GM19452 (cell line): Measurements from ENCODE around the gene ELAC1.
"Not testable (repeated sequence)": the region's sequence is repeated elsewhere in the genome, so short reads cannot be mapped to it uniquely, and the experiment has no call there.

Experiments used
- ATAC-seq: cut with Tn5 transposase; IDR thresholded peaks from one replicate; pipeline ENCODE4 v1.9.1; 2021; ENCODE audit not compliant: unreplicated experiment

Gene ELAC1, protein sequence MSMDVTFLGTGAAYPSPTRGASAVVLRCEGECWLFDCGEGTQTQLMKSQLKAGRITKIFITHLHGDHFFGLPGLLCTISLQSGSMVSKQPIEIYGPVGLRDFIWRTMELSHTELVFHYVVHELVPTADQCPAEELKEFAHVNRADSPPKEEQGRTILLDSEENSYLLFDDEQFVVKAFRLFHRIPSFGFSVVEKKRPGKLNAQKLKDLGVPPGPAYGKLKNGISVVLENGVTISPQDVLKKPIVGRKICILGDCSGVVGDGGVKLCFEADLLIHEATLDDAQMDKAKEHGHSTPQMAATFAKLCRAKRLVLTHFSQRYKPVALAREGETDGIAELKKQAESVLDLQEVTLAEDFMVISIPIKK

DNA sequence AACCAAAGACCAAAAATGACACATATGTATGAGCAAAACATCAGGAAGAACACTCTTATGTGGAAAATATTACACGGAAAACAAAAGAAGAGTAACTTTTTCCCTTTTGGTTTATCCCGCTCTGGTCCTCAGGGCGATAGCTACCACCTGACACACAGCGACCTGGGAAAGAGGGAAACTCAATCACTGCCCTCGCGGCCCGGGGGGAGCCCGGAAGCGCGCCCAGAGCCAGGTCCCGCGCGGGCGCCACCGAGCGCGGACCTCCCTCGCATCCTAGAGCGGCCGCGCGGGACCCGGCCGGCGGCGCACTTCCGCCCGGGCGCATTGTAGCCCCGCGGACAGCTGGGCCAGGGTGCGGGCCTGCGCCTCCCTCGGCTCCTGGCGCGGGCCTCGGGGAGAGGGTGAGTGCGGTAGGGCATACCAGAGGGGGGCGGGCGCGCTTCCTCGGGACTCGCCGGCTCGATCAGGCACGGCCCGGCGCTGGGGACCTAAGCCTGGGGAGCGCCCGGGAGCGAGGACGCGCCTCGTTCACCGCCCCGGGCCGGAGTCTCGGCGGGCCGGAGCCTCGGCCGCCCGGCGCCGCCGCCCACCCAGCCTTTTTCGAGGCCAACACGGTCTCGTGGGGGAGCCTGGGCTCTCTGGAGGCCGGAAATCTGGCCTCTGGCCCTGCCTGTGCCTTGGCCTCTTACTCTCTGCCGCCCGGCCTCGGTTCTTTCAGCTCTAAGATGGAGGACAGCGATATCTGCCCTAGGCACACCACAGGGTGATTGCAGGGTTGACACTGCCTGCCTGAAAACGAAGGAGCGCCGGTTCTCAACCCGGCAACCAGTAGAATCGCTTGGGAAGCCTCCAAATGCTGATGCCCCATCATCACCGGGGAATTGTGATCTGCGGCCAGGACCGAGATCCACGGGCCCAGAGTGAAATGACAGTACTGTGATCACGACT, at the start of gene ELAC1:
TSS of gene ELAC1 (plus strand) at position 327 of the 948 bp plus-strand sequence. CDS start 6,365 bp downstream, outside the sequence.
- ATAC-seq = peak; percentile 94

DNA sequence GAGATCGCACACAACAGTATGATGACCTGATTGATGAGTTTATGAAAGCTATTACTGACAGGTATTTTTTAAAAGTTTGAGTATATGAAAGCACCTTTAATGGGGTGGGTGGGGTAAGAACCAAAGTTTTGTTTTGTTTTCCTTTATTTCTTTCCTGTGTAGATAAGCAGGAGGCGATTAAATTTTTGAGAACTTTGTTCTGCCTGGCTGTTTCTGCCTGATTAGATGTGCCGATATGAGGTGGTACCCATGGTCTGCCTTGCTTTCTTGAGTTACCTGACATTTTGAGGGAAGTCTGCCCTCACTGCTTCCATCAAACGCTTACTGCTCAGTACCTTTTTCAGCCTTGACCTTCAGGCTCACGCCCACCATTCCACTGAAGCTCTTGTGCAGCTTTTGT, 49.7 kb upstream of the ELAC1 start:
- ATAC-seq = no peak

DNA sequence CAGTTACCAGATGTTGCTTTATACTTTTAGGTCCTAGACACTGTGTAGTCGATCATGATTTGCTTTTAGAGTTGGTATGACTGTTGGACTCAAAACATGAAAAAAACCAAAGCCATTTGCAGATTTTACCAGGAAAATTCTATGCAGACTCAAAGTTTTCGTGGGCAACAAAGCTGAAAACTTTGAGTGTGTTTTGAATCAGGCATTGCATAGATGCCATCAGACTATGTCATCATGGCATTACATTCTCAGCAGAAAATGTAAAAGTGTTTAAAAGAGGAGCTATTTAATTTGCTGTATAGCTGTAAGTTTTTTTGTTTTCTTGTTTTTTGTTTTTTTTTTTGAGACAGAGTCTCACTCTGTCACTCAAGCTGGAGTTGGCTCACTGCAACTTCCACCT, 43.5 kb upstream of the ELAC1 start:
- ATAC-seq = no peak

DNA sequence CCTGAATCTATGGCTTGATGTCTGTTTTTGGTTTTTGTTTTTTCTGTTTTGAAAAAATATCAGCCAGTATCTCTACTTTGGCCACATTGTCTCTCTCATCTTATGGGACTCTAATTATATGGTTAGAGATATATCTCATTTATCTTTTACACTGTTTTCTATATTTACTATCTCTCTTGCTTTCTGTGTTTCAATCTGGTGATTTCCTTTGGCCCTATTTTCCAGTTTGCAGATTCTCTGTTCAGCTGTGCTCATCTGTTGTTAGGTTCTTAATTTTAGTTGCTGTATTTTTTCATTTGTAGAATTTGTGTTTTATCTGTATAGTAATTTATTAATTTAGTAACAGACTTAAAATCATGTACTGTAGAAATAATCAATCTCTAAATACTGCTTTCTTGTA, 41.3 kb upstream of the ELAC1 start:
- no peak for ATAC-seq

DNA sequence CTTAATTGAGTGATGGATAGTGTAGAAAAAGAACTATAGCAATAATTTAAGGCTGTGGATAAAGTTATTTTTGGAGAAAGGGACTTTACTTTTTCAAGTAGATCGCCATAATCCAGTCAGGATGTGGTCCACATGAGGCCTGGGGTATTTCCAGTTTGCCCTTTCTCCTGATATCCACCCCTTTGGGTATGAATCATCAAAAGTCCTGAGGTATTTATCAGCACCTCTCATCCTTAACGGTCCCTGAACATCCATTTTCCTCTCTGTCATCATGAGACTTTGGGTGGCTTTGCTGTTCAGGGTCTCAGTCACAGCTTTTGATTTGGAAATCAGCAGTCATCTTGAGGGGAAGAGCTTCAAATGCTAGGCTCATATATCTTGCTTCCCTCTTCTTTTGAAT, 39.3 kb upstream of the ELAC1 start:
- ATAC-seq = no peak

DNA sequence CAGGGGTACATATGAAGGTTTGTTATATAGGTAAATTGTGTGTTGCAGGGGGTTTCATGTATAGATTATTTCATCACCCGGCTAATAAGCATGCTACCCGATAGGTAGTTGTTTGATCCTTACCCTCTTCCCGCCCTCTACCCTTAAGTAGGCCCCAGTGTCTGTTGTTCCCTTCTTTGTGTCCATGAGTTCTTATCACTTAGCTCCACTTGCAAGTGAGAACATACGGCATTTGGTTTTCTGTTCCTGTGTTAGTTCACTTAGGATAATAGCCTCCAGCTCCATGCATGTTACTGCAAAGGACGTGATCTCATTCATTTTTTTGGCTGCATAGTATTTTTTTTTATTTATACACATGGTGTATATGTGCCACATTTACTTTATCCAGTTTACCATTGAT, 34.2 kb upstream of the ELAC1 start:
- no peak for ATAC-seq

DNA sequence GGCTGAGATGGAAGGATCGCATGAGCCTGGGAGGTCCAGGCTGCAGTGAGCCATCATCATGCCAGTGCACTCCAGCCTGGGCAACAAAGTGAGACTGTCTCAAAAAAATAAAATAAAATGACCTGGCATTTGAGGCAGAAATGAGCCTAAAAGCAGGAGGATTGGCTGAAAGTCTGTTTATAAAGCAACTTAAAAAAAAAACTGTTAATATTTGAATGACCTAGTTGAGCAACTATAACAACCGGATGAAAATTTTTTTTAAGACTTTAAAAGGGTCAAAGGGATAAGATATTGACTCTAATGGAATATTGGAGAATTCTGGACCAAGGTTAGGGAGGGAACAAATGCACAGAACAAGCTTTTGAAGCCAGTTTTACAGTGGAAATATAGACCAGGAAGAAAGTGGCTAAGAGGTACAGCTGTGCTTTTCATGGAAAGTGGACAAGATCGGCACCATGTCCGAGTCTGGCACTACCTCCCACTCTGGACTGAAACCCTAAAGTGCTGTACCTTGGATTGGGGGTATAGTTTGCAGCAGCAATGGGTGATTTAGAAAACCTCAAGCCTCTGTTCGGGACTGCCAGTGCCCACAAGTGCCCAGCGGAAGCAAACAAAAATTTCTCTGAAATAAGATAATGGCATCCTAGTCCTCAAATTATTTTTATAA, 33.2 kb upstream of the ELAC1 start:
- no peak for ATAC-seq

DNA sequence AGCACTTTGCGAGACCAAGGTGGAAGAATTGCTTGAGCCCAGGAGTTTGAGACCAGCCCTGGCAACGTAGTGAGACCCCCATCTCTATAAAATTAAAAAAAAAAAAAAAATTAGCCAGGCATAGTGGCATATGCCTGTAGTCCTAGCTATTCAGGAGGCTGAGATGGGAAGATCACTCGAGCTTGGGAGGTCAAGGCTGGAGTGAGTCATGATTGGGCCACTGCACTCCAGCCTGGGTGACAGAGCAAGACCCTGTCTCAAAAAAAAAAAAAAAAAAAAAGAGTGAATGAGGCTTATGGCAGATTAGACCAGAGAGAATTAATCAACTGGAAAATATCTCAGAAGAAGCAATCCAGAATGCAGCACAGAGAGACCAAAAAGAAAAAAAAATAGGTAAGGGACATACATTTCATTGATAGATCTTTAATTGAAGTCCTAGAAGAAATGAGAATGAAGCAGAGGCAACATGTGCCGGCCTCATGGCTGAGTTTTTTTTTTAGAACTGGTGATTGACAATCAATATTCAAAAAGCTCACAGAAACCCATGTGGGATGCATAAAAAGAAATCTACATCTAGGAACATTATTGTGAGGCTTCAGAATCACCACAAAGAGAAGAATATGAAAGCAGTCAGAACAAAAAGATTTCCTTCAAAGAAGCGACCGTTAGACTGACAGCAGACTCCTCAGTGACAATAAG, 32.2 kb upstream of the ELAC1 start:
- ATAC-seq = no peak

DNA sequence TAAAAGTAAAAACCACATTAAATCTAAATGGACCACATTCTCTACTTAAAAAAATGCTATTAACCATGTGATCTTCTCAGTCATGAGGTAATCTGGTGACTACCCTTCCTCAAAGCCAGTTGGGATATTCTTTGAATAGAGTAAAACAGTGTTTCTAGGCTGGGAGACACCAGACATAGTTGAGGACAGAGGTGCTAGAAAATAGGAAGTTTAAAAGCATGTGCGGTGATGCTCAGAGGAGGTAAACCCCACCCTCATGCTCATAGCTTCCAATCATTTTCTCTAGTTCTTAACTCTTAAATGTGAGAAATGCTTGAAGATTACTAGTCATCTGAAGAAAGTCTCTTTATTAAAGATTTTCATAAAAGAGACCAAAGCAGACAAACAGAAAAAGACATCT, 30.7 kb upstream of the ELAC1 start:
- no peak for ATAC-seq

DNA sequence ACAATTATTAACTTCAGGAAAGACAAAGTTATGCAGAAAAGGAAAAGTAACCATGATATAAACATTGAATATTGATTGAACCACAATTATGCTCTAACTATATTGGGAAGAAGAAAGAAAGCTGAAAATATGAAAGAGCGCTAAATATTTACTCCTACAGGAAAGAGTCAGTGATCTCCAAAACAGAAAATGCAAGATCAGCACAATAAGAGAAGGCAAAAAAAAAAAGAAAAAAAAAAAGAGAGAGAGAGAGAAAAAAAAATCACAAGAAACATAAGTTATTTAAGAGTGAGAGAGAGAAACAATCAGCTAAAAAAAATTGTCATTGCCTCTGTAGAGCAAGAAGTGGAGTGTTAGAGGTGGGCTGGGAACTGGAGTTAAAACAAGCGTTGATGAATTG, 28.9 kb upstream of the ELAC1 start:
- no peak for ATAC-seq

DNA sequence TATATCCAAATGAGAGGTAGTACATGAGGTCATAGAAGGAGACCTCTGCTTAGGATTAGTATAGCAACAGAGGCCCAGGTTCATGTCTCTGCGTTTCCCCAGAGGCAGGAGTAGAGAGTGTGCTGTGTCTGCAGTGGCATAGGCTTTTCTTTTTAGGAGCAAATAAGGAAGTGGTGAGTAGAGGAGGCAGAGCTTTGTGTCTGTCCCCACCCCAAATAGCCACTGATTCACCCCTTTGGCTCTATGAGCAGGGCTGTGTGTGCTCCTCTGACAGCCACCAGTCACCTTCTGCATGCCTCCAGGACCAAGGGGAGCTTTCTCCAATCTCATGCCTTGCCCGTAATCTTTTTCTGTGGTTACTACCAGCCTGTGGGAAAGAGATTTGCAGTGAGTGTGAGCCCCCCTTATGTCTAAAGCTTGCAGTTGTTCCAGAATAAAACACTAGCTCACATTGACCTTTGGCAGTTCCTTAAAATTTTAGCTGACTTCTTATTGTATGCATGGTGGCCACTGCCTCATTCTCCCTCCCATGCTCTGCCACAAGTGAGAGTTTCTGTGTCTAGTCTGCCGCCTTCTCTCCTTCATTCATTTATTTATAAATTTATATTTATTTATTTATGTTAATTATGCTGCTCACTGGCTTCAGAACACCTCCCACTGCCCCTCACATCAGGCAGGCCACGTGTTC, 23.5 kb upstream of the ELAC1 start:
- no peak for ATAC-seq

DNA sequence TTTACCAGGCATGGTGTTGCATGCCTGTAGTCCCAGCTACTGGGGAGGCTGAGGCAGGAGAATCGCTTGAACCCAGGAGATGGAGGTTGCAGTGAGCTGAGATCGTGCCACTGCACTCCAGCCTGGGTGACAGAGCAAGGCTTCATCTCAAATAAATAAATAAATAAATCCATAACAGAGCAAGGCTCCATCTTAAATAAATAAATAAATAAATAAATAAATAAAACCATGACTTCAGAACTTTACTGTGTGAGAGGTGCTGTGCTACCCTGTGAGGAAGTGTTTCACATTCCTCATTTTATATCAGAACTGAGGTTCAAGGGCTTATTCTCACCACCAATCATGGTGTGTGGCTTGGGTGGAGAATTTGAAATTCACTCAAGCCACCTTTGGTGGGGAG, 21.9 kb upstream of the ELAC1 start:
- not testable (repeated sequence) for ATAC-seq

DNA sequence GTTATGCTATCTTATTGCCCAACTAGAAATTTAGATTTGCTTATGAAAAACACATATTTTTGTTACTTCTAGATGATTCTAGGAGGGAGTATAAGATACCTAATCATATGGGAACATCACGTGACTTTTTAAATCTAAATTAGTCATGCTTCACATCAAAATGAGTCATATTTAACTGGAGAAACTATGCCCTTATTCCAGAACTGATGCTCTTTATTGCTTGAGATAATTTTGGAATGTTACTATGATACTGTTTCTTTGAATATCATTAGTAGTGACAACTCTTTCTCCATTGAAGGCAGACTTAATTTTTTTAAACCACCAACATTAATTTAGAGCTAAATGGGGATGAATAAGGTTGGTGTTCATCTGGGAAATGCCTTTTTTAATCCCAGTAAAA, 19.9 kb upstream of the ELAC1 start:
- no peak for ATAC-seq

DNA sequence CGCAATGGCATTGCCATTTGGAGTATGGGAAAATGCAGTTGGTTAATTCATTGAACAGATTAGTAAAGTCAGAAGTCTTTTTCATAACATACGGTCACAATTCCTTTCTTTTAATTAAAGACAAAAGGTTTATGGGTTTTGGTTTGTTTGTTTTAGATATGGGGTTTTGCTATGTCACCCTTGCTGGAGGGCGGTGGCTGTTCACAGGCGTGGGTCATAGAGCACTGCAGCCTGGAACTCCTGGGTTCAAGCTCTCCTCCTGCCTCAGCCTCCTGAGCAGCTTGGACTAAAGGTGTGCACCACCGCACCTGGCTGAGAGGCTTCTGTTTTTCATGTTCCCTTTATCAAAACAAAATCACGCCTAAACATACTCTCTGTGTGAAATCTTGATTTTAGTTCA, 18.7 kb upstream of the ELAC1 start:
- ATAC-seq = no peak

DNA sequence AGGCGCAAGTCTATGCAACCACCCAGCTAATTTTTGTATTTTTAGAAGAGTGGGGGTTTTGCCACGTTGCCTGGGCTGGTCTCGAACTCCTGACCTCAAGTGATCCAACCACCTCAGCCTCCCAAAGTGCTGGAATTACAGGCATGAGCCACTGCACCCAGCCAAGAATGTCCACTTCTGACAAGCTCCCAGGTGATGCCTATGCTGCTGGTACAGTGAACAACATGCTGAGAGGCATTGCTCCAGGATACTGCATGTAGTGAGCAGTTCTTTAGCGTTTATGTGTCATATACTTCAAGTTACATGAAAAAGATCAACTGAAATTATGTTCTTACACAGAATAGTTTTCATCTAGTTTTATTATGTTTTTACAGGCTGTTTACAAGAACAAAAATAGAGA, 17.2 kb upstream of the ELAC1 start:
- ATAC-seq = no peak

DNA sequence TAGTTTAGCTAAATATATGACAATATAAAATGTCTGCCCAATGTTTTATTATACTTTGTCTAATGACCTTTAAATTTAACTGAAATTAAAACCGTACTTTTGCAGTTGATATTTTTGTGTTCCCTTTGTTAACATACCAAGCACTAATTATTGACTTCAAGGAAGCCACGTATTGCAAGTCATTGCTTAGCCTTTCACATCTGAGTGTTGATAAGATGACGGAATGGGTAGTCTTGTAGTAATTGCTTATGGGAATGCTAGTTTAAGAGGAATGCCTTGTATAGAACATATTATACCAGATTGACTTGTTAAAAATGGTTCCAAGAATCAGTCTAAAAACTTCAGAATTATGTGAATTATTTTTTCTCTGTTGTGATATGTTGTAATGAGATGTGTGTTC, 14.0 kb upstream of the ELAC1 start:
- ATAC-seq = no peak

DNA sequence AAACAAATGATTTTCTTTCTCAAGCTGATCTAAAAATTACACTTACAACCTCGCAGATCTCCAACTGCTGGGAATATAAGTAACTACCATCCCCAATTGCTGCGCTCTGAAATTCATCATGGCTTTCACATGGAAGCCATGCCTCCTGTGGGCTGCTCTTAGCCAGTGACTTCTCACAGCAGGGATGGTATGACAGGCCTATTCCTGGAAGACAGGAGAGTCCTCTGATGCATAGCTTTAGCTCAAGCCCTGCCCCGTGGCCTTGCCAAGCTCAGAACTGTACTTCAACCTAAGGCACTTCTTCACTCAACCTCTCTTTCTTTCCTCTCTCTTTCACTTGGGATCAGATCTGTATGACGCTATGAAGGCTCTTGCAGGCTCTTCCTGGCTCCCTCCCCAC, 12.6 kb upstream of the ELAC1 start:
- ATAC-seq = no peak

DNA sequence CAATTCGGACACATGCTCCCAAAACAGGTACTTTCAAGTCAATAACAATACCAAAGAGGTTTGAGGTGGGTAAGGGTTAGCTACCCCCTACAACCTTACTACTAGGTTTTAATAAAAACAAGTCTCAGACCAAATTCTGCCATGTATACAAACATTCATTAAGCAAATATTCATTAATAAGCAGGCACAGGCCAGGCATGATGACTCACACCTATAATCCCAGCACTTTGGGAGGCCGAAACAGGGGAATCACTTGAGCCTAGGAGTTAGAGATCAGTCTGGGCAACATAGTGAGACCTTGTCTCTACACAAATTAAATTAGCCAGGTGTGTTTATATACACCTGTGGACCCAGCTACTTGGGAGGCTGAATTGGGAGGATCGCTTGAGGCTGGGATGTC, 11.7 kb upstream of the ELAC1 start:
- ATAC-seq = no peak

DNA sequence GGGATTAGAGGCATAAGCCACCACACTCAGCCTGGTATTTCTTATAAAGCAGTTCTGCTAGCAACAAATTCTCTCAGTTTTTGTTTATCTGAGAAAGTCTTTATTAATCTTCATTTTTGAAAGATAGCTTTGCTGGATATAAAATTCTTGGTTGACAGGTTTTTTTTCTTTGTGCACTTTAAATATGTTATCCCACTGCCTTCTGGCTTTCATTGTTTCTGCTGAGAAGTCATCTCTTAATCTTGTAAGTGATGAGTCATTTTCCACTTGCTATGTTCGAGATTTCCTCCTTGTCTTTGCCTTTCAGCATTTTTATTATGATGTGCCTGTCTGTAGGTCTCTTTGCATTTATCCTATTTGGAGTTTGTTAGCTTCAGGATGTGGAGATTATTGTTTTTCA, 5.9 kb upstream of the ELAC1 start:
- no peak for ATAC-seq

DNA sequence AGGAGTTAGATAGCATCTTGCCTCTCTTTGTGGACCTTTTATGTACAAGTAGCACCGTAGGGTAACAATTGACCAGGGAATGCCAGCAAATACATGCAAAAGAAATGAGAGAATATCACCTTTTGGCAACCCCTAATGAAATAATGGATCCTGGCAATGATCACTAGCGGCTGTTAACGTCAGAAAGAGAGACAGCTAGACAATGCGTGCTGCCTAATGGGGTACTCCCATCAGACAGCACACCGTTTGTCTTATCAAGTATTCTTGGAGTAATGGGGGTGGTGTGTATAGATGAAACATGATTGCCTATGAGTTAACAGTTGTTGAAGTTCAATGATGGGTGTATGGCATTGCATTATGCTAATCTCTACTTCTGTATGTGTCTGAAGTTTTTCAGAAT, 1.6 kb downstream of the ELAC1 start:
- ATAC-seq = no peak
